ENCODE results near the gene DPM2. TPM values are rescaled to one million over a fixed set of nuclear protein-coding genes. Genes with fewer than 3 reads are reported as not detected.

DPM2 gene
- total RNA-seq, 1 donor from 2014 or later, result 34.0 TPM

DNA sequence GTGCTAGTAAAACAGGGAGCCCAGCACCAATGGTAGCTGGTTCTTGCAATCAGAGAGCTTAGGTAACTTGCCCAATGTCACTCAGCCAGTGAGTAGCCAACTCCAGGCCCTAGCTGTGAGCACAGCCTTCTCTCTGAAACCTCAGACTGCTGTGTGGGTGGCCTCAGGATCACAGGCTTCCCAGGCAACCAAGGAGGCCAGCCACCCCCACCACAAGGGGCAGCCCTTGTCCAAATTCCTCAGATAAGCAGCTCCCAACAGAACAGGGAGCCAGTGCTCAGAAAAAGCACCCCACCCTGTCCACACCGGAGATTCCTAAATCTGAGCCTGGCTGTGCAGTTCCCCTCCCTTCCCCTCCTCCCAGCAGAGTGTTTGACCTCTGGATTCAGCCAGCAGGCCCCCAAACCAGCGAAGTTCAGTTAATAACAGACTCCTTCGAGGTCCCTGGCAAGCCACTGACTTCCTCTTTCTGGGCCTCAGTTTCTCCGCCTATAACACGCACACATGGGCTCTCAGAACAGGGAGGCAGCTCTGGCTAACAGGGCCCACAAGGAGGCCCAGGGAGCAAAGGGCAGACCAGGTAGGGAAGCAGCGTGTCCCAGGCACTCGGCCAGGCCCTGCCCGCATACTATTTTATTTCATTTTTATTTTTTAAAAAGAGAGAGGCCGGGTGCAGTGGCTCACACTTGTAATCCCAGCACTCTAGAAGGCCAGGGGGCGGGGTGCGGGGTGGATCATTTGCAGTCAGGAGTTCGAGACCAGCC, 40.4 kb upstream of the DPM2 start:
- no peaks in the 10 kb centered on the region for H3K27me3 Mint-ChIP-seq
- DNase-seq (ENCODE audit: low spot score, unreplicated experiment), result no peak
- peak overlapping the region; percentile 93 for H3K4me3 Mint-ChIP-seq (ENCODE audit: low read depth)
- TF ChIP-seq, protein P1, sequence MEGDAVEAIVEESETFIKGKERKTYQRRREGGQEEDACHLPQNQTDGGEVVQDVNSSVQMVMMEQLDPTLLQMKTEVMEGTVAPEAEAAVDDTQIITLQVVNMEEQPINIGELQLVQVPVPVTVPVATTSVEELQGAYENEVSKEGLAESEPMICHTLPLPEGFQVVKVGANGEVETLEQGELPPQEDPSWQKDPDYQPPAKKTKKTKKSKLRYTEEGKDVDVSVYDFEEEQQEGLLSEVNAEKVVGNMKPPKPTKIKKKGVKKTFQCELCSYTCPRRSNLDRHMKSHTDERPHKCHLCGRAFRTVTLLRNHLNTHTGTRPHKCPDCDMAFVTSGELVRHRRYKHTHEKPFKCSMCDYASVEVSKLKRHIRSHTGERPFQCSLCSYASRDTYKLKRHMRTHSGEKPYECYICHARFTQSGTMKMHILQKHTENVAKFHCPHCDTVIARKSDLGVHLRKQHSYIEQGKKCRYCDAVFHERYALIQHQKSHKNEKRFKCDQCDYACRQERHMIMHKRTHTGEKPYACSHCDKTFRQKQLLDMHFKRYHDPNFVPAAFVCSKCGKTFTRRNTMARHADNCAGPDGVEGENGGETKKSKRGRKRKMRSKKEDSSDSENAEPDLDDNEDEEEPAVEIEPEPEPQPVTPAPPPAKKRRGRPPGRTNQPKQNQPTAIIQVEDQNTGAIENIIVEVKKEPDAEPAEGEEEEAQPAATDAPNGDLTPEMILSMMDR (IDR thresholded peaks at IDR 0.05; ENCODE audit: unreplicated experiment), result no peak
- no peaks in the 10 kb centered on the region for H3K36me3 Mint-ChIP-seq (ENCODE audit: insufficient read depth)
- peak overlapping the region; percentile 89 for H3K27ac Mint-ChIP-seq
- no peaks in the 10 kb centered on the region for H3K9me3 Mint-ChIP-seq (ENCODE audit: low read depth)
- H3K4me1 Mint-ChIP-seq (ENCODE audit: low read depth), result peaks cover 51% of the 10 kb centered on the region

- Mint-ChIP-seq H3K4me3 (ENCODE audit: low read depth) (peak overlapping the region; percentile 93), H3K4me1 (ENCODE audit: low read depth) (peaks cover 48% of the 10 kb centered on the region), H3K36me3 (ENCODE audit: insufficient read depth) (no peaks in the 10 kb centered on the region), H3K9me3 (ENCODE audit: low read depth) (no peaks in the 10 kb centered on the region), H3K27ac (peak overlapping the region; percentile 59), H3K27me3 (no peaks in the 10 kb centered on the region)
- TF ChIP-seq, protein P1 (IDR thresholded peaks at IDR 0.05; ENCODE audit: unreplicated experiment), result no peak
- no peak for DNase-seq (ENCODE audit: low spot score, unreplicated experiment)
Observed at GRCh38 chr9:127977009-127977883, 39.6 kb upstream of the DPM2 start.

- no peaks in the 10 kb centered on the region for H3K9me3 Mint-ChIP-seq (ENCODE audit: low read depth)
- peaks cover 50% of the 10 kb centered on the region for H3K4me1 Mint-ChIP-seq (ENCODE audit: low read depth)
- no peaks in the 10 kb centered on the region for H3K36me3 Mint-ChIP-seq (ENCODE audit: insufficient read depth)
- H3K27ac Mint-ChIP-seq, result peak overlapping the region; percentile 84
- peak overlapping the region; percentile 14 for H3K4me3 Mint-ChIP-seq (ENCODE audit: low read depth)
- no peak for DNase-seq (ENCODE audit: low spot score, unreplicated experiment)
- no peaks in the 10 kb centered on the region for H3K27me3 Mint-ChIP-seq
- TF ChIP-seq, protein P1 (IDR thresholded peaks at IDR 0.05; ENCODE audit: unreplicated experiment), result no peak
Observed at GRCh38 chr9:127976498-127976897, 38.8 kb upstream of the DPM2 start.

GRCh38 chr9:127975376-127976315, 38.0 kb upstream of the DPM2 start:
- H3K4me3 Mint-ChIP-seq (ENCODE audit: low read depth), result no peak overlapping the region

More at GRCh38 chr9:127975376-127976315, 38.0 kb upstream of the DPM2 start:
- Mint-ChIP-seq H3K9me3 (ENCODE audit: low read depth) (no peaks in the 10 kb centered on the region), H3K36me3 (ENCODE audit: insufficient read depth) (no peaks in the 10 kb centered on the region), H3K27me3 (no peaks in the 10 kb centered on the region), H3K4me1 (ENCODE audit: low read depth) (peaks cover 47% of the 10 kb centered on the region), H3K27ac (no peak overlapping the region)
- TF ChIP-seq, protein P1 (IDR thresholded peaks at IDR 0.05; ENCODE audit: unreplicated experiment), result no peak
- no peak for DNase-seq (ENCODE audit: low spot score, unreplicated experiment)

Data from progenitor cell of endocrine pancreas (in vitro differentiated cells).